Osteocyte (in vitro differentiated cells): ENCODE measurements around the gene HTR3A. TPM values are rescaled to one million over a fixed set of nuclear protein-coding genes. Genes with fewer than 3 reads are reported as not detected.
"Not testable (repeated sequence)": the region's sequence is repeated elsewhere in the genome, so short reads cannot be mapped to it uniquely, and the experiment has no call there.

Experiments used
- DNase-seq: peaks from one replicate; pipeline ENCODE4 v3.0.0; 2021; ENCODE audit warnings: mixed read lengths; ENCODE audit not compliant: unreplicated experiment; ENCODE audit errors: extremely low spot score
- H3K27ac Mint-ChIP-seq: one replicate; pipeline ENCODE4 v1.8.0; 2021; ENCODE audit warnings: mild to moderate bottlenecking, mixed read lengths; ENCODE audit not compliant: unreplicated experiment
- H3K27me3 Mint-ChIP-seq: one replicate; pipeline ENCODE4 v1.8.0; 2021; ENCODE audit warnings: mixed read lengths; ENCODE audit not compliant: unreplicated experiment
- H3K36me3 Mint-ChIP-seq: one replicate; pipeline ENCODE4 v1.8.0; 2021; ENCODE audit warnings: mixed read lengths; ENCODE audit not compliant: unreplicated experiment
- H3K4me1 Mint-ChIP-seq: one replicate; pipeline ENCODE4 v1.8.0; 2021; ENCODE audit warnings: mixed read lengths; ENCODE audit not compliant: unreplicated experiment
- H3K4me3 Mint-ChIP-seq: one replicate; pipeline ENCODE4 v1.8.0; 2021; ENCODE audit warnings: mild to moderate bottlenecking, moderate library complexity, mixed read lengths; ENCODE audit not compliant: unreplicated experiment
- H3K9me3 Mint-ChIP-seq: one replicate; pipeline ENCODE4 v1.8.0; 2021; ENCODE audit warnings: mixed read lengths; ENCODE audit not compliant: unreplicated experiment
- CTCF ChIP-seq: fragments of 200-600 bp; sonication (generic); IDR thresholded peaks from 2 replicates; pipeline ENCODE4 v1.5.0; 2021; ENCODE audit warnings: antibody characterized with exemption, mild to moderate bottlenecking, moderate library complexity
- total RNA-seq: library from RNA; stranded (reverse); gene quantifications from 2 replicates; pipeline ENCODE4 v1.2.1, GENCODE V29; 2021

HTR3A gene
- total RNA-seq, 1 donor from 2014 or later, result not detected

- H3K4me1 Mint-ChIP-seq, result no peaks in the 10 kb centered on the region
- H3K27me3 Mint-ChIP-seq, result peaks cover 22% of the 10 kb centered on the region
These were observed 40.1 kb upstream of the HTR3A start for GRCh38 chr11:113934761-113935160.

DNA sequence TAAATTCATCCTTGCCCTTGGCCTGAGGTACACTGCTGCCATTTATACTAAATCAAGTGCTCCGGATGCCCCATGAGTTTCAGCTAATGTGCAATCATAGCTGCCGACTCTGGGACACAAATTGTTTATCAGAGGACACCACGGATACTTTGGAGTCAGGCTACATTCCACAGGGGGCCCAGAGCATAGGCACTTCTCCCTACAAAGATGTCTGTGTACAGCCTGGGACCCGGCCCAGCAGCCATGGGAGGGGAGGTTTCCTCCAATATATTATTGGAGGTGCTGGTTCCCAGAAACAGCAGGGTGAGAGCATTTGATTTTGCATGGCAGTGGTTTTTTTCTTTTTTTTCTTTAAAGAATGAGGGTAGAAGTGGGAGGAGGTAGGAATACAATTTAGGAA lies 39.0 kb upstream of the HTR3A start:
- DNase-seq, result no peak
- H3K4me3 Mint-ChIP-seq, result no peak overlapping the region
- no peaks in the 10 kb centered on the region for H3K4me1 Mint-ChIP-seq
- TF ChIP-seq CTCF, result no peak
- no peaks in the 10 kb centered on the region for H3K9me3 Mint-ChIP-seq
- H3K27ac Mint-ChIP-seq, result no peak overlapping the region
- no peaks in the 10 kb centered on the region for H3K36me3 Mint-ChIP-seq
- H3K27me3 Mint-ChIP-seq, result peaks cover 22% of the 10 kb centered on the region

More at GRCh38 chr11:113934761-113935160, 40.1 kb upstream of the HTR3A start:
- Mint-ChIP-seq H3K36me3 (no peaks in the 10 kb centered on the region), H3K4me3 (no peak overlapping the region), H3K9me3 (no peaks in the 10 kb centered on the region), H3K27ac (no peak overlapping the region)
- no peak for TF ChIP-seq CTCF
- no peak for DNase-seq

- H3K27me3 Mint-ChIP-seq, result peaks cover 12% of the 10 kb centered on the region
- no peak for DNase-seq
- H3K4me1 Mint-ChIP-seq, result no peaks in the 10 kb centered on the region
- no peaks in the 10 kb centered on the region for H3K36me3 Mint-ChIP-seq
- TF ChIP-seq CTCF, result no peak
- H3K27ac Mint-ChIP-seq, result no peak overlapping the region
- H3K4me3 Mint-ChIP-seq, result no peak overlapping the region
- H3K9me3 Mint-ChIP-seq, result no peaks in the 10 kb centered on the region
These were observed 37.0 kb upstream of the HTR3A start for GRCh38 chr11:113937918-113938317.

DNA sequence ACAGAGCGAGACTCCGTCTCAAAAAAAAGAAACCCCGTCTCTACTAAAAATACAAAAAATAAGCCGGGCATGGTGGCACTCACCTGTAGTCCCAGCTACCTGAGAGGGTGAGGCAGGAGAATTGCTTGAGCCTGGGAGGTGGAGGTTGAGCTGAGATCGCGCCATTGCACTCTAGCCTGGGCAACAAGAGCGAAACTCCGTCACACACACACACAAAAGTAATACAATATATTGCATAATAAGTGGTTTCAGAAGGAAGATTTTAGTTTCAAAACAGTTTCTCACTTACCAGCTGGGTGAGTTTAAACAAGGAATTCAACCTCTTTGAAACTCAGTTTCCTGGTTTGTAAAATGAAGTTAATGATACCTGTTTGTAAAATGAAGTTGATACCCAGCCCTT lies 32.7 kb upstream of the HTR3A start:
- H3K4me1 Mint-ChIP-seq, result no peaks in the 10 kb centered on the region
- no peak for DNase-seq
- H3K4me3 Mint-ChIP-seq, result no peak overlapping the region
- no peaks in the 10 kb centered on the region for H3K9me3 Mint-ChIP-seq
- H3K27me3 Mint-ChIP-seq, result no peaks in the 10 kb centered on the region
- H3K36me3 Mint-ChIP-seq, result no peaks in the 10 kb centered on the region
- H3K27ac Mint-ChIP-seq, result no peak overlapping the region
- TF ChIP-seq CTCF, result no peak

GRCh38 chr11:113946162-113946561 lies 28.7 kb upstream of the HTR3A start:
- H3K4me1 Mint-ChIP-seq, H3K9me3 Mint-ChIP-seq, H3K36me3 Mint-ChIP-seq, DNase-seq, H3K27ac Mint-ChIP-seq, H3K27me3 Mint-ChIP-seq, H3K4me3 Mint-ChIP-seq: not testable (repeated sequence)

DNA sequence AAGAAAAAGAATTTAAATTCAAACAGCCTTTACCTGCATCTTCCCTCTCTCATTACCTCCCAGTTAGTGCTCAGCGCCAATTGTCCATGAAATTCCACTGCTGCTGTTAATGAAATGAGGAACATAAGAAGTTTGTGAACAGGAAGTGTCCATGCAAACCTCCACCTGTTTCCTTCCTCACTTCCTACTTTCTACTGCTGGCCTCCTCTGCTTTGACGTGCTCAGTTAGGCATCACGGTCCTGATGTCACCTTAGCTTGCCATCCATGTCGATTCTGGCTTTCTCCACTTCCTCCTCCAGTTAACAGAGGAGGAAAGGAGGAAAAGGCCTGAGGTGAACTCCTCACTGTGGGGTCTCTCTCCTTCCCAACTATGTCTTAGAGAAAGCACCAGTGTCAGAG lies 26.9 kb upstream of the HTR3A start:
- Mint-ChIP-seq H3K4me3 (no peak overlapping the region), H3K9me3 (no peaks in the 10 kb centered on the region), H3K27me3 (peaks cover 19% of the 10 kb centered on the region), H3K4me1 (no peaks in the 10 kb centered on the region), H3K36me3 (no peaks in the 10 kb centered on the region), H3K27ac (no peak overlapping the region)
- no peak for DNase-seq
- no peak for TF ChIP-seq CTCF
